ENCODE measurements around the gene TBX2. TPM values are rescaled to one million over a fixed set of nuclear protein-coding genes. Genes with fewer than 3 reads are reported as not detected.

TBX2 gene
- total and polyA plus RNA-seq, 2 of the 4 experiments (the other 2 are of a cell fraction): 20.1 to 64.1 TPM

- no peak for ATAC-seq (ENCODE audit: low read depth)
- ChIA-PET POLR2A (ENCODE audit: unreplicated experiment) (no interaction called here), CTCF (no interaction called here)
- Histone ChIP-seq H3K9me3 (ENCODE audit: control insufficient read depth, insufficient read depth, low read length) (peaks cover 34% of the 10 kb centered on the region), H2BK20ac (ENCODE audit: low read depth, low read length) (no peak overlapping the region), H3K9me1 (ENCODE audit: insufficient read depth, low read length) (no peaks in the 10 kb centered on the region), H3K4ac (ENCODE audit: low read depth, low read length) (no peak overlapping the region), H2AK5ac (ENCODE audit: low read depth, low read length) (no peak overlapping the region), H3K4me2 (ENCODE audit: low read depth, low read length) (no peak overlapping the region), H3K14ac (replicated peaks; ENCODE audit: low read depth, low read length) (no peak overlapping the region), H3K23ac (ENCODE audit: low read depth, low read length) (no peak overlapping the region), H4K5ac (ENCODE audit: low read depth, low read length) (no peak overlapping the region), H3K4me1 (ENCODE audit: control insufficient read depth, insufficient read depth, low read length) (peaks cover 4% of the 10 kb centered on the region), H4K91ac (ENCODE audit: insufficient read depth, low read depth, low read length) (no peak overlapping the region), H2AFZ (replicated peaks; ENCODE audit: low read length, poor library complexity) (no peak overlapping the region), H3K9ac (ENCODE audit: low read depth, low read length) (no peak overlapping the region), H2BK15ac (ENCODE audit: low read depth, low read length) (no peak overlapping the region; the same call in 2 of the 3 replicates), H3K27me3 (ENCODE audit: control insufficient read depth, insufficient read depth, low read length) (peaks cover 94% of the 10 kb centered on the region), H3K18ac (ENCODE audit: low read depth, low read length) (no peak overlapping the region), H4K8ac (ENCODE audit: low read depth in 2 of 2, low read length in 2 of 2) (no peak overlapping the region), H3K27ac (ENCODE audit: insufficient read depth, low read length) (no peak overlapping the region), H2AK9ac (replicated peaks; ENCODE audit: low read depth, low read length, poor library complexity) (no peak overlapping the region), H3K36me3 (ENCODE audit: control insufficient read depth, insufficient read depth, low read length) (no peaks in the 10 kb centered on the region), H2BK120ac (ENCODE audit: low read depth, low read length) (no peak overlapping the region), H3K79me1 (ENCODE audit: low read depth in 1 of 2, low read length in 2 of 2) (no peaks in the 10 kb centered on the region), H3K4me3 (ENCODE audit: insufficient read depth, low read depth, low read length) (no peak overlapping the region), H2BK5ac (ENCODE audit: low read depth, low read length, poor library complexity, severe bottlenecking) (no peak overlapping the region), H3K56ac (ENCODE audit: extremely low read depth, insufficient read depth, low read length) (no peak overlapping the region), H4K20me1 (ENCODE audit: insufficient read depth, low read length) (no peaks in the 10 kb centered on the region)
- WGBS, 2 experiments (ENCODE audit: extremely low coverage in 2 of 2, insufficient read length in 1 of 2): 20% methylated on average over 1 of the region's 5 CpGs; no CpG with 5 or more reads in 1 of the 2 experiments
- in situ Hi-C loops (cut with MboI; ENCODE audit: low sequenced_read_pairs) (no loop called here), intact Hi-C loops (cut with micrococcal nuclease) (no loop called here), dilution Hi-C loops (cut with HindIII; ENCODE audit: low sequenced_read_pairs, unreplicated experiment) (no loop called here)
- TF ChIP-seq MXI1 (IDR thresholded peaks at IDR 0.05; ENCODE audit: borderline replicate concordance, low read depth, low read length) (no peak), MAFK (IDR thresholded peaks at IDR 0.05; ENCODE audit: low read depth, low read length) (no peak)
- no TSS peak for BruUV-seq (replicated peaks)
- no peak for DNase-seq
These were observed 58.9 kb downstream of the TBX2 start for GRCh38 chr17:61458421-61459141.

Other genes starting within 250 kb of the TBX2 start
- 0.28 TPM in 1 of 2 replicates, not detected in the other for gene TBX4, start 52.6 kb downstream of the TBX2 start, total RNA-seq (2012; rRNA removed)
- 0.05 TPM in 1 of 2 replicates, not detected in the other for gene TBX4, start 52.6 kb downstream of the TBX2 start, polyA plus RNA-seq (2012; rRNA removed)
- gene NACA2, start 191.4 kb downstream of the TBX2 start, total RNA-seq (2012; rRNA removed): not detected in 2 replicates
- gene NACA2, start 191.4 kb downstream of the TBX2 start, polyA plus RNA-seq (2012; rRNA removed): not detected in 2 replicates